Measurements from ENCODE around the gene SNTA1.
A peak's percentile ranks its signal among the peaks of the same experiment; 100 is the strongest.
"Not testable (repeated sequence)": the region's sequence is repeated elsewhere in the genome, so short reads cannot be mapped to it uniquely, and the experiment has no call there.

SNTA1 gene

DNA sequence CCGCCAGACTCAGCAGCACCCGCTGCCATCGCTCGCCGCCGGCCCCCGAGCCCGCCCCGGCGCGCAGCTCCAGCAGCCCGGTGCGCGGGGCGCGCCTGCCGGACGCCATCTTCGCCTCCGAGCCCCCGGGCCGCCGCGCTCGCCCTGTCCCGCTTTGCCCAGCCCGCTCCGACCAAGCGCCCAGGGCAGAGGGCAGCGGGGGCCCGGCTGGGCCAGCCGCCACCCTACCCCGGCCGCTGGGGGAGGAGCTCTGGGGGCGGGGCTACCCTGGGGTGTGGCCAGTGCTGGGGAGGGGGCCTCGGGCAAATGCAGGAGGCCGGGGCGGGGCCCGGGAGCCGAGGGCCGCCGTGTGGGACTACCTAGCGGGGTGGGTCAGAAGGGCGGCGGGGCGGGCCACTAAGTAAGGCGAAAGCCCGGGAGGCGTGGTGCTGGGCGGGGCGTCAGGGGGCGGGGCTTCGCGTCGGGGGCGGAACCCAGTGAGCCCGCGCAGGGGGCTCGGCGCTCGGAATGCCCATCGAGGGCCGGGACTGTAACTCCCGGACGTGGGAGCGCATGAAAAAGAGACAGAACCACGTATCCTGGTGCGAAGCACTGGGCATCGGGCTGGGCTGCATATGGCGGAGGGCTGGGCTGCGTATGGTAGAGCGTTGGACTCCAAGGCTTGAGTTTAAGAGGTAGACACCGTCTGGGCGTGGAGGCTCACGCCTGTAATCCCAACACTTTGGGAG, at the start of gene SNTA1:
SNTA1 (minus strand) TSS at position 252 of the 728 bp plus-strand sequence; CDS start at position 109, 143 bp downstream.
- DNase-seq = peak; percentile 66

DNA sequence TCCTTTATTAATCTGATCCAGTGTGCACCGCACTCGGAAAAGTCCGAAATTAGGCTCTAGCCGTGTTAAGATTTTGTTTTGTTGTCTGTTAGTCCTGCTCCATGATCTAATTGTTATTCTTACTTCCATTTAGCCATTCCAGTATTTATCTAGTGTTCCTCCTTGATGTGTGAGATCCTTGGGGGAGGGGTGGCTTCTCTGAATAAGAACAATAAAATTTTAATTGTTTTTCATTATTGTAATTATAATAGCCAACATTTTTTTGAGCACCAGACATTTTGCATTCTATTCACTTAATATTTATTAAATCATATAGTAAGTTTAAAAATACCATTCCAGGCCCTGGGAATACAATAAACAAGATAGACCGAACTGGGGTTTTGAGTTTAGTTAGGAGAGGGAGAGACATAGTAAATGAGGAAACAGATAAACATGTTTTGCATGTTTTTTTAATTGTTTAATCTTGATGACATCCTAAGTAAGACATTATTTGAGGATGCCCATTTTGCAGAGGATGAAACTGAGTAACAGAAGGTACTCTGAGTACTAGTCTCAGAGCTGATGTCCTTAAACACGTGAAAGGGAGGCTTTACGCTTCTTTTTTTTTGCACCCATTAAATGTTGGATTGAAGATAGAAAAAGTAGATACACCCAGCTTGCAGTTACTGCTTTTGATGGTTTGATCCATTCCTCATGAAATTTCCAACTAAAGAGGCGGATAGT, 47.5 kb upstream of the SNTA1 start:
- no peak for DNase-seq

DNA sequence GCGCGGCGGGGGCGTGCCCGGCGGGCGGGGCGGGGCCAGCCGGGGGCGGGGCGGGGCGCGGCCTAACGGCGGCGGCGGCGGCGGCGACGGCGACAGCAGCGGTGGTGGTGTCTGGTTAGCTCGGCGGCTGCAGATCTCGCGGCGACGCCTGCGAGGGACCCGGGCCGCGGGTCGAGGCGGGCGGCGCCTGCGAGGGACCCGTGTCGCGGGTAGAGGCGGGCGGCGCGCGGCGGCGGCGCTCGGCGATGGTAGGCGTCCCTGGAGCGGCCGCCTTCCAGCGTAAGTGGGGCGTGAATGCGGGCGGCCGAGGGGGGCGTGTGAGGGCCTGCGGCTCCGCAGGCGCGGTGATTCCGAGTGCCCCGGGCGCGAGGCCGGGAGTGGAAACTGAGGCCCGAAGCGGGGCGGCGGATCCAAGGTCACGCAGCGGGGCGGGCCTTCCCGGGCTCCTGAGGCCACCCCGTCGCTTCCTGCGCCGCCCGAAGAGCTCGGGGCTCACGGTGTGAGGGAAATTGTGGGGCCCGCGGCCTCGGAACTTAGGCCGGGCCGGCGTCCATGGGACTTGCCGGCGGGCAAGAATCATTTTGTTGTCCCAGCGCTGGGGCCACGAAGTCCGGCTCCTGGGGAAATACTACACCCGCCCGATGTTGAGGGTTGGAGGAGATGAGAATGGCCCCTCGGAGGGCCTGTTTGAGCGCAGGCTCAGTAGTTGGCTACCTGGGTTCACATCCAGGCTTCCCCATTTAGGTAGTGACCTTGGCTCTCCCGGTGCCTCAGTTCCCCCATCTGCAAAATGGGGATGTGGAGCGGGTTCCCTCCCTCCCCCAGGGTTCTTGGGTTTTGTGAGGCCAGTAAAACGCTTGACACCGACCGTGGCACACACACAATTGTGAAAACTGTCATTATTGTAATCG, 46.7 kb upstream of the SNTA1 start, which contains the start of gene CBFA2T2:
CBFA2T2 (plus strand) TSS at position 74 of the 911 bp plus-strand sequence; CDS start at position 246, 172 bp downstream.
- peak; percentile 67 for DNase-seq

DNA sequence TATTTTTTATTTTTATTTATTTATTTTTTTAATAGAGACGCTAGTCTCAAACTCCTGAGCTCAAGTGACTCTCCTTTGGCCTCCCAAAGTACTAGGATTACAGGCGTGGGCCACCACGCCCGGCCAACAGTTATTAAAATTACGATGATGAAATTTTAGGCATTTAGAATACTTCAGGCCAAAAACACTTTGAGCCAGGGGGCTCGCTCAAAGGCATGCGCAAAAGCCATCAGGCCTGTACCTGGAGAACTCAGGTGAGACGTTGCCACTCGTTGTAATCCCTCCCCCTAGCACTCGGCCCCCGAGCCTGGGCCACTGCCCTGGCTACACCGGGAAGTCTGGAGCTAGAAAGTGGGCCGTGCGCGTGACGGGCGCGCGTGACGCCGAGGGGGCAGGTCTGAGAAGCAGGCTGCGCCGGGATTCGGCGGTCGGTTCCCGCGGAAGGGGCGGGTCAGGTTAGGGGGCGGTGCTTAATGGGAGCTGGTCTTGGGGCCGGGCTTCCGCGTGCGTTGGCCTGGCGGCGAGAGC, 46.0 kb upstream of the SNTA1 start:
- DNase-seq = peak; percentile 97

DNA sequence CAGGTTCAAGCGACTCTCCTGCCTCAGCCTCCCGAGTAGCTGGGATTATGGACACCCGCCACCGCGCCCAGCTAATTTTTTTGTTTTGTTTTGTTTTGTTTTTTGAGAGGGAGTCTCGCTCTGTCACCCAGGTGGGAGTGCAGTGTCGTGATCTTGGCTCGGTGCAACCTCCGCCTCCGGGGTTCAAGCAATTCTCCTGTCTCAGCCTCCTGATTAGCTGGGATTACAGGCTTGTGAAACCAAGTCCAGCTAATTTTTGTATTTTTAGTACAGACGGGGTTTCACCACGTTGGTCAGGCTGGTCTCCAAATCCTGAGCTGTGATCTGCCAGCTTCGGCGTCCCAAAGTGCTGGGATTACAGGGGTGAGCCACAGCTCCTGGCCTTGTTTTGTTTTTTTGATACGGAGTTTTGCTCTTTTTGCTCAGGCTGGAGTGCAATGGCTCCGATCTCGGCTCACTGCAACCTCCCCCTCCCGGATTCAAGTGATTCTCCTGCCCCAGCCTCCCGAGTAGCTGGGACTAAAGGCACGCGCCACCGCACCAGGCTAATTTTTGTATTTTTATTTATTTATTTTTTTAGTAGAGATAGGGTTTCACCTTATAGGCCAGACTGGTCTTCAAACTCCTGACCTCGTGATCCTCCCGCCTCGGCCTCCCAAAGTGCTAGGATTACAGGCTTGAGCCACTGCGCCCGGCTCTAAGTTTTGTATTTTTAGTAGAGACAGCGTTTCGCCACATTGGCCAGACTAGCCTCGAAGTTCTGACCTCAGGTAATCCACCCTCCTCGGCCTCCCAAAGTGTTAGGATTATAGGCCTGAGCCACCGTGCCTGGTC, 45.3 kb upstream of the SNTA1 start:
- not testable (repeated sequence) for DNase-seq

DNA sequence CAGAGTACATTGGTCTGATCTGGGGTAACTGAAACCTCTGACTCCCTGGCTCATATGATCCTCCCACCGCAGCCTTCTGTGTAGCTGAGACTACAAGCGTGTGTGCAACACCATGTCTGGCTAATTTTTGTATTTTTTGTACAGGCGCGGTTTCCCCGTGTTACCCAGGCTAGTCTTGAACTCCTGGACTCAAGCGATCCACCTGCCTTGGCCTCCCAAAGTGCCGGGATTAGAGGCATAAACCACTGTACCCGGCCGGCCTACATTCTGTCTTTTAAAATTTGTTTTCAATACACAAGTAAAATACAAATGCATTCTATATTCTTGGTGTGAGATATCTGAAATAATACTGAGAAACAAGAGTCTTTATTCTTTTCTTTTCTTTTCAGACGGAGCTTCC, 44.6 kb upstream of the SNTA1 start:
- DNase-seq = no peak

DNA sequence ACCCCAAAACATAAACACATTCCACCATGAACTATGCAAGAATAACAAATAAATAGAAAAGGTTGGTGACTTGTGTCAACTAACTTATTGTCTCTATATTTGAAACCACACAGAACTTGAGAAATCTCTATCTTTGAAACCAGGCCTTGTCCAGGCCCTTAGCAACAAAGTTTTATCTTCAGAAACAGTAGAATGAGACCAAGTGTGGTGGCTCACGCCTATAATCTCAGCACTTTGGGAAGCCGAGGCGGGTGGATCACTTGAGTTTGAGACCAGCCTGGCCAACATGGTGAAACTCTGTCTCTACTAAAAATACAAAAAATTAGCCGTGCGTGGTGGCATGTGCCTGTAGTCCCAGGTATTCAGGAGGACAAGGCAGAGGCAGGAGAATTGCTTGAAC, 39.6 kb upstream of the SNTA1 start:
- not testable (repeated sequence) for DNase-seq

DNA sequence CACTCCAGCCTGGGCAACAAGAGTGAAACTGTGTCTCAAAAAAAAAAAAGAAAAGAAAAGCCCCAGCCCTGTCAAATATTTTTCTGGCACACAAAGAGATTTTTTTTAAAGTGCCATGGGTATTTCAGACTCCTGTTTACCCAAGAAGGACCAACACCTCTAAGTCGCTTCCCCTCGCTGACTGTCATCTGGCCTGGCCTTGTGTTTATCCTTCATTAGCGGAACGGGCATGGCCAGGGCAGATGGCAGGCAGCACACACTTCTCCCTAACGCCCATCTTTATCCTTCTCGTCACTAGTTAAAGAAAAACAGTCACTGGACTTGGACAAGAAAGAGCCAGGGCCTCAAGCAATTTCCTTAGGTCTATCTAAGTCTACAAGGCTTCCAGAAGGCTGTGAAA, 39.0 kb upstream of the SNTA1 start:
- DNase-seq = no peak

DNA sequence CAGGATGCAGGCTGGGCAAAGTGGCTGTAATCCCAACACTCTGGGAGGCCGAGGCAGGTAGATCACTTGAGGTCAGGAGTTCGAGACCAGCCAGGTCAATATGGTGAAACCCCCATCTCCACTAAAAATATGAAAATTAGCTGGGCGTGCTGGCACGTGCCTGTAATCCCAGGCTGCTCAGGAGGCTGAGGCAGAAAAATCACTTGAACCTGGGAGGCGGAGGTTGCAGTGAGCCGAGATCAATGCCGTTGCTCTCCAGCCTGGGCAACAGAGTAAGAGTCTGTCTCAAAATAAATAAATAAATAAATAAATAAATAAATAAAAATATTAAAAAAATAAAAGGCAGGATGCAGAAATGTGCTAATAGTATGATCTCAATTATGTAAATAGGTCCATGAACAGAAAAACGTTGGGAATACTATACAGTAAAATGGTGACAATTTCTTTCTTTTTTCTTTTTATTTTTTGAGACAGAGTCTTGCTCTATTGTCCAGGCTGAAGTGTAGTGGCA, 37.9 kb upstream of the SNTA1 start:
- DNase-seq = no peak

DNA sequence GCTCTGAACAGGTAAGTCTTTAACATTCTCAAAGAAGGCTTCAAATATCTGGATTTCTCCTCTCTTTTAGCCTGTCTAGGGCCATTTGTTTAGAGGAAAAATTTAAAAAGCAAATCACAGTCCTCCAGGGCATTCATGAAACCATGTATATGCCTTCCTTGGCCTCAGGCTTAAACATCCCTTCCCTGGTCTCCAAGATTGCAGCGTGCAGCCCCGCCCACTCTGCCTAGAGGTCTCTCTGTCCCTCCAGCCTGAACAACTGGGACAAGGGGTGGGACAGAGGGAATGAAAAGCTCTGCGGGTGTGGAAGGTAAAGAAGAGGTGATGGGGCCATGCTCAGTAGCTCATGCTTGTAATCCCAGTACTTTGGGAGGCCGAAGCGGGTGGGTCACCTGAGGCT, 36.5 kb upstream of the SNTA1 start:
- DNase-seq = no peak

DNA sequence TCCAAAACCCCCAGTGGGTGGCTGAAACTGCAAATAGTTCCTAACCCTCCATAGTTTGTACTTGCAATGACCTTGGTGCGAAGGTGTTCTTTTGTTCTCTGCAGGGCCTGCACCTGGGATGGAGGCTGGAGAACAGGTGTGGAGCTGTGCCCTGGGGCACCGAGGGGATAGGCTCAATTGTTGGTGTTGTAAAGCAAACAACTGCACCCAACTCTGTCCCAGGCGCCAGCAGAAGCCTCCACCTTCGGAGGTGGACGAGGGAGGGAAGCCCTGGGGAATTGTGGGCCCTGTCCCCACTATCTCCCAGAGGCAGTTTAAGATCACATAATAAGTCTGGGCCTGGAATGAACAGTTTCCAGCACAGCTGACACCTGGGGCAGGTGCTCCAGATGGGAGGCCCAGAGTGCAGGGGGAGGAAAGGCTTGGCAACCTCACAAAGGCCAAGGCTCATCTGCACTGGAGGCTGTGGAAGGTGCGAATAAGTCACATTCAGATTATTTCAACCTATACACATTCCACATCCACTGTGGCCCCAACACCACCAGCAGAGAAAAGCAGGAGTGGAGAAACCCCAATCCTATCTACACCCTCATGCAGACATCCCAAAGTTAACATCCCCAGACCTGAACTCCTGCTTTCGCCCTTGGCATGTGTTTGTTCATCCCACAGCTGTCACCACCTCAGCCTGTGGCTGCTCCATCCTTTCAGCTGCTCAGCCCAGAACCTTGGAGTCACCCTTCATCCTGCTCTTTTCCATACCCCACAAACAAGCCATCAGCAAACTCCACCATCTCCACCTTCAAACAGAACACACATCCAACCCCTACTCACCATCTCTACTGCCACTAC, 34.0 kb upstream of the SNTA1 start:
- no peak for DNase-seq

DNA sequence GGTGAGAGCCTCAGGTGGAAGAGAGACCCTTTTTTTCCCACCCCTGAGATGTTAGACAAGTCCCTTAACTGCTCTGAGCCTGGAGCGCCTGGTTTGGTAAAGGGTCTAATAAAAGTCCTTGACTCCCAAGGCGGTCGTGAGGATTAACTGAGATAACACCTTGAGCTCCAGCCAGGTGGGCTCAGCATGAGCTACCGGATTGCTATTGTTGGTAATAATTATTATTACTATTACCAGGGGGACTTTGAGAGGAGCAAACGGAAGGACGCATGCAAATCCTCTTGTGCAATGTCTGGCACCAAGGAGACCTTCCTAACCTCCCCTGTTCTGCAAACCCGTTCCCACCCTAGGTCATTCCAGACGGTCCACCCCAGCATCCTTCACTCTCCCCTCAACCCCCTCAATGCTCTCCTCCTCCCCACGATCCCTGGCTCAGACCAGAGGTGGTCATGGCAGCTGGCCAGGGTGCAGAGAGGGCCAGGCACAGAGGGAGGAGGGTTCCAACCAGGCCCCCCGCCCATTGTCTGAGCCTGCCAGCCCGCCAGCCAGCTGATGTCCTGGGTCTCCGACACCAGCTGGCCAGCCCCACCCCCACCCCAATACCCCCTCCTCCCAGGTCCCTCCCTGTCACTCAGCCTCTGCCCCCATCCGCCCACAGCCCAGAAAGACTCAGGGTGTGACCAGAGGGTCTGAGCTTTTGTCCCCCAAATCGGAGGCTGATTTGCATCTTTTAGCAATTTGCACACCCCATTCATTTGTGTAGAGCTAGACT, 32.0 kb upstream of the SNTA1 start:
- DNase-seq = no peak

DNA sequence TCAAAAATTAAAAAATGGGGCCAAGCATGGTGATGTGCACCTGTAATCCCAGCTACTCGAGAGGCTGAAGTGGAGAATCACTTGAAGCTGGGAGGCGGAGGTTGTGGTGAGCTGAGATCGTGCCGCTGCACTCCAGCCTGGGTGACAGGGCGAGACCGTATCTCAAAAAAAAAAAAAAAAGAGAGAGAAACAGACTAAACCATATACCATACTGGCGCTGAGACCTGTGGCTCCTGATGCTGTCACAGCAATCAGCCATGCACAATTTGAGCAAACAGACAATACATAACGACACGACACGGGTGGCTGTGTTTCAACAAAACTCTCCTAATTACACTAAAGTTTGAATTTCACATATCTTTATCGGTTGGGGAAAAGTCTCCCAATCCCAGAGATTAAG, 31.4 kb upstream of the SNTA1 start:
- no peak for DNase-seq

DNA sequence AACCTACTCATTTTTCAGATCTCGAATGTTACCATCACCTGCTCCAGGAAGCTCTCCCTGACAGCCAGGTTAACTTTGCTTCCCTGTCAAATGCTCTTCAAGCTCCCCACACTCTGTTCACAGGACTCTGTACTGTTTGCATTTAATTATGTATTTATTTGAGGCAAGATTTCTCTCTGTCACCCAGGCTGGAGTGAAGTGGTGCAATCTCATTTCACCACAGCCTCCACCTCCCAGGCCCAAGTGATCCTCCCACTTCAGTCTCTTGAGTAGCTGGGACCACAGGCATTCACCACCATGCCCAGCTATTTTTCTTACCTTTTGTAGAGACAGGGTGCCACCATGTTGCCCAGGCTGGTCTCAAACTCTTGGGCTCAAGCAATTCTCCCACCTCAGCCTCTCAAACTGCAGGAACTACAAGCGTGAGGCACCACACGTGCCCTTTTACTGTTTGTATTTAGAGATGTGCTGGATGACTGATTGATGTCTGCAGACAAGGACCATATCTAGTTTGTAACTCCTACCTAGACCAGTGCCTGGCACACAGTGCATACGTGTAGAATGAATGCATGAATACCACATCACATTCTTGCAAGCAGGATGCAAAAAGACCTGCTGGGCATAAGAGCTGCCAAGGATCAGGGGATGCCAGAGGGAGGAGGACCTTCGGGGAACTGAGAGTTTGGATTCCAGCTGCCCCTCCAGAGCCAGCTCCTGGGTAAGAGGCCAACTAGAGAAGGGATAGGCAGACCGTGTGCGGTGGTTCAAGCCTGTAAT, 30.7 kb upstream of the SNTA1 start:
- no peak for DNase-seq

DNA sequence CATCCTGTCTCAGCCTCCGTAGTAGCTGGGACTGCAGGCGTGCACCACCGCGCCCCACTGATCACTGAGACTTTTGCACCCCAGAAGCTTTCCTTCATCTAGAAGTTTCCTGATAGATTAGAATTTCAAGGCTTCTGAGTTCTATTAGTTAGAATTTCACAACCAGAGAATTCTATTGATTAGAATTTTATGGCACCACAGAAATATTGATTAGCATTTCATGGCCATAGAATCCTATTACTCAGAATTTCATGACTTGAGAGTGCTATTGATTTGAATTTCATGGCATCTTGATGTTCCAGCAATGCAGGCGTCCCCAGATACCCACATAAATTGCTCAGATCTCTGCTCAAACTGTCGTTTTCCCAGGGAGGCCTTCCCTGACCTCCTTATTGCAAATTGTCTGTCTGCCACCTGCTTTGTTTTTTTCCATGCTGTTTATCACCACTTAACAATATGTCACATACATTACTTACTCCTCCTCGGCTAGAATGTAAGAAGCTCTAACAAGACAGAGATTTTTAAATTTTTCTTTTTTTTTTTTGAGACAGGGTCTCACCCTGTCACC, 29.4 kb upstream of the SNTA1 start:
- DNase-seq = no peak

DNA sequence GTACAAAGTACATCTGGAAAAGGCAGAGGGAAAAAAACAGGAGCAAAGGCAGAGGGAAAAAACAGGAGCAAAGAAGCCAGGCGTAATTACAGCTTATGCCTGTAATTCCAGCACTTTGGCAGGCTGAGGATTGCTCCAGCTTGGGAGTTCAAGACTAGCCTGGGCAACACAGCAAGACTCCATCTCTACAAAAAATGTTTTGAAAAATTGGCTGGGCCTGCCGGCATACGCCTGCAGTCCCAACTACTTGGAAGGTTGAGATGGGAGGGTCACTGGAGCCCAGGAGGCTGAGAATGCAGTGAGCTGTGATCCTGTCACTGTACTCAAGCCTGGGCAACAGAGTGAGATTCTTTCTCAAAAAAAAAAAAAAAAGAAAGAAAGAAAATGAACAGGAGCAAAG, 27.3 kb upstream of the SNTA1 start:
- DNase-seq = no peak

DNA sequence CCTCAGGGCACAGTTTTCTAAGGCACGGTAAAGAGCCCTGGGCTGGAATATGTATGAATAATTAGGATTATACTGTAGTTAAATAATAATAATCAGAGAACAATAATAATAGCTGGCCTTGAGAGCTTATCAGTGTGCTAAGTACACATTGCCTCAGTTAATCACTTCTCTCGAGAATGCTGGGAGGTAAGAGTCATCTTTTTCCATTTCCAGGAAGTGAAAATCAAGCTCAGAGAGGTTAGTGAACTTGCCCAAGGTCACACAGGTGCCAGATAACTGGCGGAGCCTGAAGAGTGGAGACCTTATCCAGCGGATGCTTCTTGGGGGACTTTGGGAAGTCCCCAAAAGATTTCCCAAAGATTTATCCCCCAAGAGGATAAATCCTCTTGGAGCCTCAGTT, 26.9 kb upstream of the SNTA1 start:
- DNase-seq = no peak

DNA sequence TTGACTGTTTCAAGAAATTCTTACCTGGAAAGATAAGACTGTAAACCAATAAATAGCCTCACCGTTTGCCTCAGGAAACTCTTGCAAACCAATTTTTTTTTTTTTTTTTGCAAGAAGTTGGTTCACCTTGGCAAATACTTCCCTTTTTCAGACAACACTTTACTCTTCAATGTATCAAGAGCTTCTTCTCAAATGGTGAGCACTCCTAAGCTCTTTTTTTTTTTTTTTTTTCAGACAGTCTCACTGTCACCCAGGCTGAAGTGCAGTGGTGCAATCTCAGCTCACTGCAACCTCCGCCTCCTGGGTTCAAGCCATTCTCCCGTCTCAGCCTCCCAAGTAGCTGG, 22.7 kb upstream of the SNTA1 start:
- DNase-seq = no peak

Data from GOT3 (cell line).